Neuronal stem cell (in vitro differentiated cells): Measurements from ENCODE around the gene KCNIP4.

ENCODE experiments used
- DNase-seq: peaks from one replicate; pipeline ENCODE4 v3.0.0-alpha.2; 2013; ENCODE audit warnings: low spot score
- H2AFZ ChIP-seq: one replicate; pipeline ENCODE4 v1.6.1; 2013; ENCODE audit warnings: mild to moderate bottlenecking, low read length, inconsistent platforms
- H2AK5ac ChIP-seq: 2 replicates; pipeline ENCODE4 v1.6.1; 2013; ENCODE audit warnings: low read depth, mild to moderate bottlenecking, inconsistent platforms, low read length, moderate library complexity, mixed read lengths
- H2BK120ac ChIP-seq: 2 replicates; pipeline ENCODE4 v1.6.1; 2013; ENCODE audit warnings: low read depth, mild to moderate bottlenecking, inconsistent platforms, low read length, moderate library complexity, mixed read lengths
- H2BK12ac ChIP-seq: one replicate; pipeline ENCODE4 v1.6.1; 2013; ENCODE audit warnings: low read length, inconsistent platforms
- H2BK15ac ChIP-seq: 2 replicates; pipeline ENCODE4 v1.6.1; 2013; ENCODE audit warnings: mild to moderate bottlenecking, low read length, inconsistent platforms, mixed read lengths
- H2BK5ac ChIP-seq: one replicate; pipeline ENCODE4 v1.6.1; 2013; ENCODE audit warnings: inconsistent platforms, mild to moderate bottlenecking, low read length, moderate library complexity
- H3K14ac ChIP-seq: one replicate; pipeline ENCODE4 v1.6.1; 2013; ENCODE audit warnings: low read length, inconsistent platforms
- H3K18ac ChIP-seq: 2 replicates; pipeline ENCODE4 v1.6.1; 2013; ENCODE audit warnings: low read length, inconsistent platforms
- H3K23ac ChIP-seq: 2 replicates; pipeline ENCODE4 v1.6.1; 2013; ENCODE audit warnings: low read depth, mild to moderate bottlenecking, mixed read lengths, low read length, inconsistent platforms; ENCODE audit not compliant: poor library complexity
- H3K27ac ChIP-seq: replicated peaks from 3 replicates; pipeline ENCODE4 v1.5.1; 2013; ENCODE audit warnings: low read length, inconsistent platforms
- H3K27me3 ChIP-seq, 3 experiments: 2 replicates each; pipeline ENCODE4 v1.6.1; 2013; ENCODE audit warnings: low read length in 3 of 3, mild to moderate bottlenecking in 2 of 3, inconsistent platforms in 1 of 3, low read depth in 1 of 3, mixed read lengths in 1 of 3, moderate library complexity in 1 of 3; ENCODE audit not compliant: control insufficient read depth in 3 of 3, insufficient read depth in 3 of 3
- H3K36me3 ChIP-seq, 2 donors: replicated peaks in 1 of 2; 2 replicates each; pipeline ENCODE4 v1.6.1; 2013; ENCODE audit warnings: low read length in 2 of 2; ENCODE audit not compliant: control insufficient read depth in 2 of 2, insufficient read depth in 2 of 2
- H3K4ac ChIP-seq: 2 replicates; pipeline ENCODE4 v1.6.1; 2013; ENCODE audit warnings: inconsistent platforms, mild to moderate bottlenecking, low read length, moderate library complexity
- H3K4me1 ChIP-seq, 2 donors: 1 replicate in 1 of 2; 2 replicates in 1 of 2; pipeline ENCODE4 v1.6.1; 2013; ENCODE audit warnings: low read length in 2 of 2, low read depth in 1 of 2; ENCODE audit not compliant: control insufficient read depth in 2 of 2, insufficient read depth in 1 of 2
- H3K4me2 ChIP-seq: one replicate; pipeline ENCODE4 v1.6.1; 2013; ENCODE audit warnings: mild to moderate bottlenecking, low read length, inconsistent platforms; ENCODE audit not compliant: insufficient read depth, poor library complexity, severe bottlenecking
- H3K4me3 ChIP-seq, 2 donors: 2 replicates each; pipeline ENCODE4 v1.5.1; 2013; ENCODE audit warnings: low read length in 2 of 2, mild to moderate bottlenecking in 2 of 2, inconsistent platforms in 1 of 2, moderate library complexity in 1 of 2
- H3K79me1 ChIP-seq: one replicate; pipeline ENCODE4 v1.6.1; 2013; ENCODE audit warnings: low read depth, mild to moderate bottlenecking, inconsistent platforms, low read length, moderate library complexity
- H3K9ac ChIP-seq: one replicate; pipeline ENCODE4 v1.6.1; 2013; ENCODE audit warnings: mild to moderate bottlenecking, low read depth, low read length, inconsistent platforms; ENCODE audit not compliant: poor library complexity
- H3K9me3 ChIP-seq, 2 donors: replicated peaks in 1 of 2; 2 replicates each; pipeline versions ENCODE3 to v1.6.1; 2013; ENCODE audit warnings: low read length in 2 of 2, mild to moderate bottlenecking in 2 of 2, inconsistent platforms in 1 of 2, low read depth in 1 of 2, mixed read lengths in 1 of 2, moderate library complexity in 1 of 2; ENCODE audit not compliant: control insufficient read depth in 2 of 2, insufficient read depth in 1 of 2
- H4K8ac ChIP-seq: one replicate; pipeline ENCODE4 v1.6.1; 2013; ENCODE audit warnings: low read depth, mild to moderate bottlenecking, inconsistent platforms, low read length, moderate library complexity
- H4K91ac ChIP-seq: one replicate; pipeline ENCODE4 v1.6.1; 2013; ENCODE audit warnings: low read length, low read depth, mild to moderate bottlenecking, inconsistent platforms; ENCODE audit not compliant: poor library complexity
- WGBS, 2 donors: extraction: QIAGEN DNeasy Blood & Tissue Kit; methylation state at CpG; one replicate each; pipeline ENCODE4 v1.1.7; 2013; ENCODE audit warnings: missing lambda C conversion rate in 2 of 2, mixed read lengths in 1 of 2; ENCODE audit not compliant: insufficient read length in 2 of 2, insufficient replicate concordance in 1 of 2; ENCODE audit errors: extremely low coverage in 2 of 2; 5-methylcytosine and 5-hydroxymethylcytosine counted together

KCNIP4 gene

GRCh38 chr4:21177871-21178270 lies 770.7 kb downstream of the KCNIP4 start:
- H3K18ac ChIP-seq, result no peak overlapping the region
- no peak overlapping the region for H2AK5ac ChIP-seq
- H2BK120ac ChIP-seq, result no peak overlapping the region
- no peaks in the 10 kb centered on the region for H3K9me3 ChIP-seq
- no peak overlapping the region for H3K4me2 ChIP-seq
- H3K27ac ChIP-seq, result no peak overlapping the region
- no peak overlapping the region for H2AFZ ChIP-seq
- H3K4ac ChIP-seq, result no peak overlapping the region
- H2BK15ac ChIP-seq, result no peak overlapping the region
- H3K4me1 ChIP-seq, result peaks cover 2 to 3% of the 10 kb centered on the region in 2 donors
- H3K27me3 ChIP-seq, result no peaks in the 10 kb centered on the region
- H3K36me3 ChIP-seq, result no peaks in the 10 kb centered on the region
- no peak for DNase-seq
- no peak overlapping the region for H3K4me3 ChIP-seq
- H2BK12ac ChIP-seq, result no peak overlapping the region
- no peak overlapping the region for H3K9ac ChIP-seq
- H3K23ac ChIP-seq, result no peak overlapping the region
- no peak overlapping the region for H2BK5ac ChIP-seq
- no peaks in the 10 kb centered on the region for H3K79me1 ChIP-seq
- H3K14ac ChIP-seq, result no peak overlapping the region
- H4K91ac ChIP-seq, result no peak overlapping the region
- no peak overlapping the region for H4K8ac ChIP-seq

- DNase-seq, result no peak
- no peak overlapping the region for H4K8ac ChIP-seq
- no peak overlapping the region for H3K18ac ChIP-seq
- H2AFZ ChIP-seq, result no peak overlapping the region
- H4K91ac ChIP-seq, result no peak overlapping the region
- no peak overlapping the region for H2BK15ac ChIP-seq
- H3K4ac ChIP-seq, result no peak overlapping the region
- H2BK5ac ChIP-seq, result no peak overlapping the region
- no peak overlapping the region for H3K27ac ChIP-seq
- no peak overlapping the region for H3K4me2 ChIP-seq
- peaks cover 2 to 3% of the 10 kb centered on the region in 2 donors for H3K4me1 ChIP-seq
- no peak overlapping the region for H2BK120ac ChIP-seq
- WGBS, 2 donors, result no CpG with 5 or more reads among the region's 1 CpG
- H3K9me3 ChIP-seq, result no peaks in the 10 kb centered on the region
- H3K4me3 ChIP-seq, result no peak overlapping the region
- no peaks in the 10 kb centered on the region for H3K27me3 ChIP-seq
- no peaks in the 10 kb centered on the region for H3K79me1 ChIP-seq
- H3K36me3 ChIP-seq, result no peaks in the 10 kb centered on the region
- no peak overlapping the region for H3K14ac ChIP-seq
- H3K9ac ChIP-seq, result no peak overlapping the region
- no peak overlapping the region for H2AK5ac ChIP-seq
- no peak overlapping the region for H3K23ac ChIP-seq
- H2BK12ac ChIP-seq, result no peak overlapping the region
Measured at GRCh38 chr4:21177092-21177491, 771.5 kb downstream of the KCNIP4 start.

- H2BK120ac ChIP-seq, result no peak overlapping the region
- H3K4me1 ChIP-seq, result no peaks in the 10 kb centered on the region
- no peaks in the 10 kb centered on the region for H3K9me3 ChIP-seq
- no peak overlapping the region for H4K91ac ChIP-seq
- H3K27me3 ChIP-seq, result no peaks in the 10 kb centered on the region
- H3K14ac ChIP-seq, result no peak overlapping the region
- H3K36me3 ChIP-seq, result no peaks in the 10 kb centered on the region
- no peak overlapping the region for H3K4ac ChIP-seq
- no peak overlapping the region for H3K9ac ChIP-seq
- H3K4me2 ChIP-seq, result no peak overlapping the region
- no CpG with 5 or more reads among the region's 1 CpG for WGBS, 2 donors
- H2BK12ac ChIP-seq, result no peak overlapping the region
- H3K23ac ChIP-seq, result no peak overlapping the region
- no peak overlapping the region for H2AK5ac ChIP-seq
- H3K27ac ChIP-seq, result no peak overlapping the region
- H2BK15ac ChIP-seq, result no peak overlapping the region
- H3K79me1 ChIP-seq, result no peaks in the 10 kb centered on the region
- H2AFZ ChIP-seq, result no peak overlapping the region
- H4K8ac ChIP-seq, result no peak overlapping the region
- no peak for DNase-seq
- H2BK5ac ChIP-seq, result no peak overlapping the region
- H3K4me3 ChIP-seq, result no peak overlapping the region
- no peak overlapping the region for H3K18ac ChIP-seq
Measured at GRCh38 chr4:21167711-21168110, 780.9 kb downstream of the KCNIP4 start.

- Histone ChIP-seq H4K8ac (no peak overlapping the region), H2AFZ (no peak overlapping the region), H3K36me3 (no peaks in the 10 kb centered on the region), H3K4me2 (no peak overlapping the region), H4K91ac (no peak overlapping the region), H3K4me1 (no peaks in the 10 kb centered on the region), H3K9ac (no peak overlapping the region), H3K14ac (no peak overlapping the region), H3K4me3 (no peak overlapping the region), H2BK15ac (no peak overlapping the region), H2AK5ac (no peak overlapping the region), H3K4ac (no peak overlapping the region), H3K18ac (no peak overlapping the region), H3K23ac (no peak overlapping the region), H3K79me1 (no peaks in the 10 kb centered on the region), H2BK12ac (no peak overlapping the region), H2BK120ac (no peak overlapping the region), H3K27me3 (no peaks in the 10 kb centered on the region), H2BK5ac (no peak overlapping the region), H3K27ac (no peak overlapping the region), H3K9me3 (no peaks in the 10 kb centered on the region)
- DNase-seq, result no peak
- WGBS, 2 donors, result no CpG with 5 or more reads among the region's 4 CpGs
Measured at GRCh38 chr4:21155367-21155766, 793.2 kb downstream of the KCNIP4 start.
